Activated T-cell treated with anti-CD3 and anti-CD28 coated beads, Interleukin-2, amount 50 U/mL, for 4 hours (primary cell): ENCODE results near the gene EEF2K. TPM values are rescaled to one million over a fixed set of nuclear protein-coding genes. Genes with fewer than 3 reads are reported as not detected.
"Not testable (repeated sequence)": the region's sequence is repeated elsewhere in the genome, so short reads cannot be mapped to it uniquely, and the experiment has no call there.

Experiments
- ATAC-seq, 2 donors: fragments of 200-7000 bp; cut with Tn5 transposase; one replicate each; pipeline ENCODE4 v1.10.0; 2021
- DNase-seq: peaks from one replicate; pipeline ENCODE4 v3.0.0-alpha.2; 2020
- H3K27me3 Mint-ChIP-seq: one replicate; pipeline ENCODE4 v1.8.0; 2021; ENCODE audit warnings: low read depth, mixed read lengths
- H3K36me3 Mint-ChIP-seq: one replicate; pipeline ENCODE4 v1.8.0; 2022; ENCODE audit warnings: mixed read lengths; ENCODE audit not compliant: insufficient read depth
- H3K4me1 Mint-ChIP-seq: one replicate; pipeline ENCODE4 v1.8.0; 2021; ENCODE audit warnings: low read depth, mixed read lengths
- H3K4me3 Mint-ChIP-seq: one replicate; pipeline ENCODE4 v1.8.0; 2021; ENCODE audit warnings: mild to moderate bottlenecking, moderate library complexity, mixed read lengths
- H3K9me3 Mint-ChIP-seq: one replicate; pipeline ENCODE4 v1.8.0; 2021; ENCODE audit warnings: mixed read lengths
- total RNA-seq, 3 donors: library from RNA; stranded (reverse); gene quantifications; one replicate each; pipeline ENCODE4 v1.2.1, GENCODE V29; 2021

EEF2K gene
- total RNA-seq, 3 donors from 2014 or later = 17.8 to 22.8 (median 19.1) TPM

DNA sequence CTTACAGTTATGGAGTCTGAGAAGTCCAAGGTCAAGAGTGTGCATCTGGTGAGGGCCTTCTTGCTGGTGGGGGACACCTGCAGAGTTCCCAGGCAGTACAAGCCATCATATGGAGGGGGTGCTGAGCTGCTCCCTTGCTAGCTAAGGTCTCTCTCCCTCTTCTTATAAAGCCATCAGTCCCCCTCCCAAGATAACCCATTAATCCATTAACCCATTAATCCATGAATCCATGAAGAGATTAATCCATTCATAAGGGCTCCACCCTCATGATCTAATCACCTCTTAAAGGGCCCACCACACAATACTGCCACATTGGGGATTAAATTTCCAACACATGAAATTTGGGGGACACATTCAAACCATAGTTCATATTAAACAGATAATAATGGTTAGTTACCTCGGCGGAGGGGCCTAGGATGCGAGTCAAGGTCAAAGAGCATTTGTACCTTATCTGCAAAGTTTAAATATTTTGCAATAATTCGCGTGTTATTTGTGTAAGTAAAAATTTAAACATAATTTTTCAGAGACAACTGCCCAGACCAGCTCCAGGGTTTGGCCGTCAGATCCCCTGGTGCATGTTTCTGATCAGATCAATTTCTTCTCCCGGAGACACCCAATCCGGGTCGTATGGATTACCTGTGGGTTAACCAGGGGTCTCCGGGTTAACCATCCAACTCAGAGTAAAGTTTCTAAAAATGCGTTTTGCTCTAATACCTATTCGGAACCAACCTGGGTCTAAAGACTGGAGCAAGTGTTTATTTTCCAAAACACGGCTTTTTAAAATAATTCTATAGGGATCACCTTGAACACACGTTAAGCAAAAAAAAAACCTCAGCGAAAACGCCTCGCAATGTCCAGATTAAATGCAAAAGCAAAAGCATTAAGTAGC lies 90.4 kb downstream of the EEF2K start:
- H3K36me3 Mint-ChIP-seq = peaks cover 10% of the 10 kb centered on the region
- peak overlapping the region; percentile 93 for H3K4me3 Mint-ChIP-seq
- no peak for ATAC-seq
- peaks cover 33% of the 10 kb centered on the region for H3K4me1 Mint-ChIP-seq
- no peak for DNase-seq
- H3K9me3 Mint-ChIP-seq = no peaks in the 10 kb centered on the region
- no peaks in the 10 kb centered on the region for H3K27me3 Mint-ChIP-seq

DNA sequence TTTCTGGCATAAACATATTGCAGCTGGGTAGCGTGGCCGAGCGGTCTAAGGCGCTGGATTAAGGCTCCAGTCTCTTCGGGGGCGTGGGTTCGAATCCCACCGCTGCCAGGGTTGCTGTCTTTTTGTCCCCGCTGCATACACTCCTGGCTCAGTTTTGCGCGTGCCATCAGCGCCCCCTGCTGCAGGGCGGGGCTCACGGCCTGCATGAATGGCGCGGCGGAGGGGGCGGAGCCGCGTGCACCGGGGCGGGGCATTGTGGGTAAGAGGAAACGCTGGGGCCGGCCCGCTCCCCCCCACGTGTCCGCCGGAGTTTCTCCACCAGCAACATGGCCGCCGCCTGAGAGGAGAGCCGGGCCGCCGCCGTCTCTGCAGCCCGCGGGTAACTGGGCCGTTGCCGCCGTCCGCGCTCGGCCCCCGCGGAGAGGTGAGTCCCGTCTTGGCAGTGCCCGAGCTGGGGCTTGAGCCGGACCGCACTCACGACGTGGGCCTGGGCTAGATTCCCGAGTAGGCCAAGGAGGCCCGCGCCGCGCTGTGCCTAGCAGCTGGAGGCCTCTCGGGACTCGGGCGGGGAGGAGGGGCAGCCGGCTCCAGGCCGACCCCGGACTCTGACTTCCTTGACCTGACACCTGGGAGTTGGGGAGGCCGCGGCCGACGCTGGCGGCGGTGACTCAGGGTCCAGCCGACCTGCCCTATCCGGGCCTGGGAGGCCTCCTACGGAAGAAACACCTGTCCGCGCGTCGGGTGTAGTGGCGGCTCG lies 91.2 kb downstream of the EEF2K start, which contains the start of gene POLR3E:
TSS of gene POLR3E (plus strand) at position 296 of the 757 bp plus-strand sequence. CDS start 5,560 bp downstream, outside the sequence.
- Mint-ChIP-seq H3K27me3 (no peaks in the 10 kb centered on the region), H3K4me3 (peak within 1 kb of the TSS; percentile 93), H3K9me3 (no peaks in the 10 kb centered on the region), H3K4me1 (peaks cover 36% of the 10 kb centered on the region), H3K36me3 (peaks cover 16% of the 10 kb centered on the region)
- peak; percentile 85 to 86 for ATAC-seq
- peak; percentile 100 for DNase-seq

- peaks cover 40% of the 10 kb centered on the region for H3K4me1 Mint-ChIP-seq
- H3K36me3 Mint-ChIP-seq = peaks cover 22% of the 10 kb centered on the region
- H3K9me3 Mint-ChIP-seq = no peaks in the 10 kb centered on the region
- no peaks in the 10 kb centered on the region for H3K27me3 Mint-ChIP-seq
- H3K4me3 Mint-ChIP-seq = peak overlapping the region; percentile 93
- DNase-seq (peak; percentile 65), ATAC-seq (peak; percentile 55 to 61)
Observed at GRCh38 chr16:22297871-22298733, 92.0 kb downstream of the EEF2K start.

- ATAC-seq = no peak
- H3K36me3 Mint-ChIP-seq = peaks cover 26% of the 10 kb centered on the region
- peaks cover 40% of the 10 kb centered on the region for H3K4me1 Mint-ChIP-seq
- no peak for DNase-seq
- H3K4me3 Mint-ChIP-seq = peak overlapping the region; percentile 93
- no peaks in the 10 kb centered on the region for H3K27me3 Mint-ChIP-seq
- no peaks in the 10 kb centered on the region for H3K9me3 Mint-ChIP-seq
Observed at GRCh38 chr16:22299036-22299435, 93.0 kb downstream of the EEF2K start.

DNA sequence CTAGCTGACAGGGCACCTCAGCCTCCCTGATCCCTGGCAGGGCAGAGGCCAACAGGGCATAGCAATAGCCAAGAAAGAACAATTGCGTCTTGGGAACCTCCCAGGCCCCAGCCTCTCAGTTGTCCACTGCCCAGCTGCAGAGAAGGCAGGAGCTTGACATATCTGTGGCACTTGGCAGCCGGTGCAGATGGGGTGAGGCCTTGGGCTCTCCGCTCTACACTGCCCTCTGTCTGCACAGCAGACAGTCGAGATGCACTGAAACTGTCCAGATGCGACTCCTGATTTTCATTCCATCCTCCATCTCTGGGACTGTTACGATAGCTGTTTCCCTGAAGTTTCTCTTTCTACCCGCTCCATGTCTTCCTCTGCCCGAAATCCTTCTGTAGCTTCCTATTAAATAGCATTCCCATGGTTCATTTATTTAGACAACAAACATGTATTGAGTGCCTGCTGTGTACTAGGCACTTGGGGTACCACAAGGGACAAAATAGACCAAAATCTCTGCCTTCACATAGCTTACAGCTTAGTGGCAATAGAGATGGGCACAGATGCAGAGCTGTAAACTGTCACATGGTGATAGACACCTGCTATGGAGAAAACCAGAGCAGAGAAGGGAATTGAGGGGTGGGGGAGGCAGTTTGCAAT lies 94.5 kb downstream of the EEF2K start:
- ATAC-seq (no peak), DNase-seq (peak; percentile 32)
- Mint-ChIP-seq H3K9me3 (no peaks in the 10 kb centered on the region), H3K36me3 (peaks cover 34% of the 10 kb centered on the region), H3K4me1 (peaks cover 40% of the 10 kb centered on the region), H3K27me3 (no peaks in the 10 kb centered on the region), H3K4me3 (peak overlapping the region; percentile 57)

- not testable (repeated sequence) for H3K9me3 Mint-ChIP-seq, H3K27me3 Mint-ChIP-seq, H3K4me3 Mint-ChIP-seq, DNase-seq, ATAC-seq
- Mint-ChIP-seq H3K4me1 (peaks cover 37% of the 10 kb centered on the region), H3K36me3 (peaks cover 34% of the 10 kb centered on the region)
Observed at GRCh38 chr16:22301423-22301822, 95.3 kb downstream of the EEF2K start.

GRCh38 chr16:22302776-22303363 lies 96.8 kb downstream of the EEF2K start:
- Mint-ChIP-seq H3K4me3 (no peak overlapping the region), H3K27me3 (no peaks in the 10 kb centered on the region), H3K4me1 (peaks cover 36% of the 10 kb centered on the region), H3K9me3 (no peaks in the 10 kb centered on the region), H3K36me3 (peaks cover 38% of the 10 kb centered on the region)
- ATAC-seq (no peak), DNase-seq (no peak)

DNA sequence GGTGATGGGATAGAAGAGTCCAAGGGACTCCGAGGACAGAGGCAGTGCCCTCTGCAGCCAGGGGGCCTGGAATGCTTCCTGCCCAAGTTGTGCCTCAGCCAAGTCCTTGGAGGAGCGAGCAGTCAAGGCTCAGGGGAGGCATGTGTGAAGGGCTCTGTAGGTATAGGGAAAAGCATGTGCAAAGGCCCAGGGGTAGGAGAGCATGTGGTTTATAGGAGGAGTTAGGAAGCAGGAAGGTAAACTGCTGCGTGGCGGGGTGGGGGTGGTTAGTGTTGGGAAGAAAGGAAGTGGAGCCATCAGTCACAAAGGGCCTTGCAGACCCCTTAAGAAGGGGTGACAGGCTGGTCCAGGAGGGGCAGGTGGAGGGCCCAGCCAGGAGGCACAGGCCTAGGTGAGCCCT lies 98.3 kb downstream of the EEF2K start:
- no peaks in the 10 kb centered on the region for H3K27me3 Mint-ChIP-seq
- ATAC-seq (no peak), DNase-seq (no peak)
- H3K9me3 Mint-ChIP-seq = no peaks in the 10 kb centered on the region
- H3K4me1 Mint-ChIP-seq = peaks cover 27% of the 10 kb centered on the region
- H3K36me3 Mint-ChIP-seq = peaks cover 39% of the 10 kb centered on the region
- H3K4me3 Mint-ChIP-seq = no peak overlapping the region

DNA sequence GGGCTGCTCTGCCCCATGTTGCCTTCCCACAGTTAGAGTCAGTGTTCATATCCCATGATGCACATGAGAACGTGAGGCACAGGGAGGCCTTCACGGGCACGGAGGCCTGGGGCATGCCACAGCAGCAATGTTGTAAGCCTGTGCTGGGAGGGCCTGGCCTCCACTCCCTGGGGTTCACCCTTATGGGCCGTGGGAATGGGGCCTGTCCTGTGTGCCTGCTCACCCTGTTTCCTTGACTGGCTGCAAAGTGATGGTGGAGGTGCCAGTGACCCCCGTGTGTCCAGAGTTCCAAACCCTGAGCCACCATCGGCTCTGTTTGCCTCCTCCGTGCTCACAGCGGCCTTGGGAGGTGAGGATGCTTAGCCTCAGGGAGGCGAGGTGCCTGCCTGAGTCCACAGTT lies 100.7 kb downstream of the EEF2K start:
- ATAC-seq = no peak
- Mint-ChIP-seq H3K4me3 (no peak overlapping the region), H3K9me3 (no peaks in the 10 kb centered on the region), H3K4me1 (peaks cover 7% of the 10 kb centered on the region), H3K27me3 (no peaks in the 10 kb centered on the region), H3K36me3 (peaks cover 35% of the 10 kb centered on the region)
- DNase-seq = no peak

- H3K36me3 Mint-ChIP-seq = peaks cover 34% of the 10 kb centered on the region
Observed at GRCh38 chr16:22307838-22308237, 101.8 kb downstream of the EEF2K start.

DNA sequence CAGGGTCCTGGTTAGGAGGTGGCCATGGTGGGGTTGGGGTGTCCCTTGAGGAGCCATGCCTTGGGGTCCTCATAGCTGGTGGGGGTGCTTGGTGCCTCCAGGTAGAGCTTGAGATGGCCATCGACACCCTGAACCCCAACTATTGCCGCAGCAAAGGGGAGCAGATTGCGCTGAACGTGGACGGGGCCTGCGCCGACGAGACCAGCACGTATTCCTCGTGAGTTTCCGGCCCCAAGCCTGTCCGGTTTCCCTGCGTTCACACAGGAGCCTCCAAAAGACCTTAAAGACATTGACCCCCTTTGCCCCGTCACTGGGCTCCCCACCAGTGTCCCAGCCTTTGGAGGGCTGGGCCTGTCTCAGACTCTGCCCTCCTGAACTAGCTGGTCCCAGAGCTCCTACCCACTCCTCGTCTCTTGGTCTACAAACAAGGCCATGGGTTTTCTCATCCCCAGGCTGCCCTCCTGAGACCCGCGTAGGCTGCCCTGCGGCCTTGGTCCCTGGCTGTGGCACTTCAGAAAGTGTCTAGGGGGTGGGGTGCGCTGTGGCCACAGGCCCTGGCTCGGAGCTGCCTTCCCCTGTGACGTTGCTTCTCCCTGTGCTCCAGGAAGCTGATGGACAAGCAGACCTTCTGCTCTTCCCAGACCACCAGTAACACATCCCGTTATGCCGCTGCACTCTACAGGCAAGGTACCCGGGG lies 102.9 kb downstream of the EEF2K start:
- peaks cover 36% of the 10 kb centered on the region for H3K36me3 Mint-ChIP-seq
- H3K9me3 Mint-ChIP-seq = no peaks in the 10 kb centered on the region
- DNase-seq = no peak
- H3K27me3 Mint-ChIP-seq = no peaks in the 10 kb centered on the region
- H3K4me3 Mint-ChIP-seq = no peak overlapping the region
- no peak for ATAC-seq
- no peaks in the 10 kb centered on the region for H3K4me1 Mint-ChIP-seq

More at GRCh38 chr16:22307838-22308237, 101.8 kb downstream of the EEF2K start:
- H3K27me3 Mint-ChIP-seq = no peaks in the 10 kb centered on the region
- DNase-seq (no peak), ATAC-seq (no peak)
- no peaks in the 10 kb centered on the region for H3K4me1 Mint-ChIP-seq
- peak overlapping the region; percentile 13 for H3K4me3 Mint-ChIP-seq
- H3K9me3 Mint-ChIP-seq = no peaks in the 10 kb centered on the region

- peaks cover 42% of the 10 kb centered on the region for H3K36me3 Mint-ChIP-seq
- DNase-seq (no peak), ATAC-seq (no peak)
- no peak overlapping the region for H3K4me3 Mint-ChIP-seq
- no peaks in the 10 kb centered on the region for H3K27me3 Mint-ChIP-seq
- no peaks in the 10 kb centered on the region for H3K4me1 Mint-ChIP-seq
- no peaks in the 10 kb centered on the region for H3K9me3 Mint-ChIP-seq
Observed at GRCh38 chr16:22311520-22311919, 105.4 kb downstream of the EEF2K start.
